ENCODE measurements around the gene SEC24D. TPM values are rescaled to one million over a fixed set of nuclear protein-coding genes. Genes with fewer than 3 reads are reported as not detected.

The SEC24D gene
- total RNA-seq, 4 donors from 2014 or later = 47.4 to 54.9 (median 52.8) TPM

DNA sequence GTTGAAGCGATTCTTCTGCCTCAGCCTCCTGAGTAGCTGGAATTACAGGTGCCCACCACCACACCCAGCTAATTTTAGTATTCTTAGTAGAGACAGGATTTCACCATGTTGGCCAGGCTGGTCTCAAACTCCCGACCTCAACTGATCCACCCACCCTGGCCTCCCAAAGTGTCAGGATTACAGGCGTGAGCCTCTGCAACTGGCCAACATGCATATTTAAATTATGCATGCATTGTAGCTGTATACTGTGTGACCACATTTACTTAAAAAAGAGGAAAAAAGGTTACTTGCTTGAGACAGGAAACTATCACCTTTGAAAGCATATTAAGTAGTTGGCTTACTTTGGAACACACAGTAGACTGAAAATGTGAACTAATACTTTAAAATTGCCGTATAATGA, 121.2 kb downstream of the SEC24D start:
- ATAC-seq (ENCODE audit: low FRiP score) (no peak), DNase-seq (ENCODE audit: low spot score) (no peak)
- no peak for TF ChIP-seq CTCF (IDR thresholded peaks at IDR 0.05)

DNA sequence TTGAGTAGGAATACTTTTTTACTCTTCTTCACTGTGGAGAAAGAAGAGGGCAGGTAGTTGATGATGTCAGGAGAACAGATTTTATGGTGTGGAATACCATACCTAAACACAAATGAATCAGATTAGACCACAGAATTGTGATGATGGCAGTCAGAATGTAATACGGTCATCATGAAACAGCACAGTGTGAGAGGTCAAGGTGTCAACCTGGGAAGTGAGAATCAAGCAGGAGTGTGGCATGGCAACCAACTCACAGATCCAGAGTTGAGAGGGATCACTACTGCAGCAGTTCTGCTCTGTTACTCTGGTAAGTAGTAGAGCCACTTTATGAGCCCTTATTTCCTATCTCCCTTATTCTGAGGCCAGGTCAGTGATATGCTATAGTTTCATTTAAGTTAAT, 123.1 kb downstream of the SEC24D start:
- ATAC-seq (ENCODE audit: low FRiP score) (no peak), DNase-seq (ENCODE audit: low spot score) (no peak)
- TF ChIP-seq CTCF (IDR thresholded peaks at IDR 0.05) = no peak

DNA sequence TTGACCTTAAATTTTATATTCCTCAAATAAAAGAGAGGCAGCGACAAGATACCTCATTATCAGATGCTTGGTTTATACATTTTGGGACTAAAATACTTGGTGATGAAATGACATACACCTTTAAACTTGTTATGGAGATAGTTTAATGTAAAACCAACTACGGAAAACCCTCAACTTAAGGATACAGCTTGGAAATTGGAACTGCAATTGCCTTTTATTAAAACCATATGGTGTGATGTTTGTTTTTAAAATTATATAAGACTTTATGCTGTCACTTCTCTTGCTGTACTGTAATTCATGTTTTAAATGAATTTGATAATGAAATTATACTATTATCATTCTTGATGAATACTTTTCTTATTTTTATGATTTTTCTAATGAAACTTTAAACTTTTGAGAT, 124.9 kb downstream of the SEC24D start:
- no peak for TF ChIP-seq CTCF (IDR thresholded peaks at IDR 0.05)

DNA sequence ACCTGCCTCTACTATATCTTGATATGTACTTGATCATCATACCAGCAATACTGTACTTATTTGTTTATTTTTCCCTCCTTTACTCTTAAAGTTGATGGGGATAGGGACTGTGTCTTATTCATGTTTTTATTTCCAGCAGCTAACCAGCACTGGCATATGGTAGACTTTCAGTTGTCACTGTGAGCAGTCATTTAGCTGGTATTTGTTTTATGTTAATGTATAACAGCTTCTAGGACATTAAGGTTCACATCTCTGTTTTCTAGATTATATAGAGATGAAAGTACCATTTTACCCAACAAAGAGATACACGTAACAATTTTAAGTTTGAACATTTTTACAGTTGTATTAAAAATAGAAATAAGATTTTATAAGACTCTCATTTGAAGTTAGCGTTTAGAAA, 132.8 kb downstream of the SEC24D start:
- DNase-seq (ENCODE audit: low spot score) = no peak
- TF ChIP-seq CTCF (IDR thresholded peaks at IDR 0.05) = no peak
- no peak for ATAC-seq (ENCODE audit: low FRiP score)

More for the DNA sequence above, 124.9 kb downstream of the SEC24D start:
- DNase-seq (ENCODE audit: low spot score) (no peak), ATAC-seq (ENCODE audit: low FRiP score) (no peak)

GRCh38 chr4:118684873-118685811, 150.8 kb downstream of the SEC24D start, which contains the start of gene METTL14:
Gene METTL14 (plus strand): TSS chr4:118685392. CDS start chr4:118685535, 143 bp downstream.
- TF ChIP-seq CTCF (IDR thresholded peaks at IDR 0.05) = no peak
- DNase-seq (ENCODE audit: low spot score) = peak; percentile 91
- ATAC-seq (ENCODE audit: low FRiP score) = peak; percentile 98

DNA sequence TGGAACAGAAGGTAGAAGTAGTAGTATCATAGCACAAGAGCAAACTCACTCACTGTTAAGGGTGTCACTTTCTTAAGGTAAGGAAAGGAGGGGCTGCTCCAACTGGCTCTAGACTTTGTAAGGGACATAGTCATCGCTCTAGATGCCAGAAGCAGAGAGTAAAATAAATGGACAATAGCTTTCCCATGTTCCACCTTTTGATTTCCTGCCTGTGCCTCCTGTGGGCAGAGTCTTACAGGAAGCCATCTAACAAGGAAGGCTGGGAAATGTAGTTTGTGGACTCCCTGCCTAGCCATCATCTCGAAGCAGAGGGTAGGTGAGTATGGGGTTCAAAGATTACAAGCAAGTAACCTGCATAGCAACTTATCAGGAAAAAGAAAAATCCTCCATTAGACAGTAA, 152.4 kb downstream of the SEC24D start:
- DNase-seq (ENCODE audit: low spot score) (no peak), ATAC-seq (ENCODE audit: low FRiP score) (no peak)
- TF ChIP-seq CTCF (IDR thresholded peaks at IDR 0.05) = no peak

GRCh38 chr4:118682928-118683327, 153.0 kb downstream of the SEC24D start:
- DNase-seq (ENCODE audit: low spot score) (no peak), ATAC-seq (ENCODE audit: low FRiP score) (no peak)
- TF ChIP-seq CTCF (IDR thresholded peaks at IDR 0.05) = no peak
